GM12891 (cell line): ENCODE results near the gene FSCN2.

ENCODE experiments used
- PAX5 ChIP-seq: IDR thresholded peaks from 2 replicates; pipeline ENCODE4 v1.6.1; 2011; ENCODE audit warnings: low read length, moderate library complexity, mild to moderate bottlenecking; ENCODE audit not compliant: insufficient read depth, severe bottlenecking
- POLR2A ChIP-seq: IDR thresholded peaks from 2 replicates; pipeline ENCODE4 v1.6.1; 2011; ENCODE audit warnings: low read depth, low read length, control low read depth
- POLR2AphosphoS5 ChIP-seq: IDR thresholded peaks from 2 replicates; pipeline ENCODE4 v1.6.1; 2011; ENCODE audit warnings: low read depth, low read length, control low read depth
- SPI1 ChIP-seq: IDR thresholded peaks from 2 replicates; pipeline ENCODE4 v1.6.1; 2011; ENCODE audit warnings: low read depth, low read length, control low read depth
- TAF1 ChIP-seq: IDR thresholded peaks from 2 replicates; pipeline ENCODE4 v1.6.1; 2011; ENCODE audit warnings: low read depth, low read length, control low read depth

DNA sequence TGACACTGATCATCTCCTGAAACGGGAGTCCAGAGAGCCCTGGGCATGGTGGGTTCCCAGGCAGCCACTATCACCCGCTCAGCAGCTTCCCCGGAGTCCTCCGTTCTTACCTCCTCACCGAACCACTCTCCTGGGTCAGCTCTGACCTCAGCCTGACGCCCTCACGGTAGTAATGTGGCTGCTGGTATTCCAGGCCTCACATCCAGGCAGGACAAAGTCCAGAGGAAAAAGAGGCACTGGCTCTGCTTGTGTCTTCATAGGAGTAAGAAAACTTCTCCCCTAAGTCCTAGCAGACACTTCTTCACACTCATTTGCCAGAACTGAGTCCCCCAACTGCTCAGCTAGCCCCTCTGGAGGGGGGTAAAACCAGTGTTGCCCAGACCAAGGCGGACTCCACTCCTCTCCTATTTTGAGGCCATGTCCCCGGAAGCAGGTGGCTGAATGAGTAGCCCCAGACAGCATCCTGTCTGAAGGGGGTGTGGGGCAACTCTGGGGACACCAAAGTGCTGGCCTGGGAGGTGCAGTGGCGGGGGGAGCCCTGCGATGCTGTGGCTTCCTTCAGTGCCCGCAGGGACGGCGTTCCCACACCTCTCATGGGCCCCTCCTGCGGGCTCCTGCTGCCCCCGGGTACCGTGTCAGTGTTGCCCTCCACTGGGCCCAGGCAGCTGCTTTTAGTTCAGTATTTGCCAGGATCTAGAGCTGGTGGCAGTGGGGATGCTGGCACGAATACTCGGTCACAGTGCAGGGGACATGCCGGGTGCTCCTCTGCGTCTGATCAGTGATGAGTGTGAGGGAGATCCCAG lies 5.4 kb downstream of the FSCN2 start:
- TF ChIP-seq POLR2A: no peak
- TF ChIP-seq POLR2AphosphoS5: no peak
- no peak for TF ChIP-seq SPI1
- no peak for TF ChIP-seq TAF1
- no peak for TF ChIP-seq PAX5
